HEK293 (cell line): ENCODE results near the gene CD93.

Experiments used
- KLF9 ChIP-seq: fragments of 450-650 bp; formaldehyde crosslinking; IDR thresholded peaks from 2 replicates; pipeline ENCODE4 v1.5.1; 2016; ENCODE audit warnings: missing biosample characterization, missing genetic modification characterization, low read depth
- ZBTB7A ChIP-seq: fragments of 450-650 bp; formaldehyde crosslinking; IDR thresholded peaks from 2 replicates; pipeline ENCODE4 v1.5.1; 2016; ENCODE audit warnings: low read depth, missing biosample characterization, missing genetic modification characterization
- ZBTB8A ChIP-seq: fragments of 450-650 bp; formaldehyde crosslinking; IDR thresholded peaks from 2 replicates; pipeline ENCODE4 v1.5.1; 2016; ENCODE audit warnings: missing biosample characterization, missing genetic modification characterization
- ZIC2 ChIP-seq: fragments of 450-650 bp; formaldehyde crosslinking; IDR thresholded peaks from 2 replicates; pipeline ENCODE4 v1.5.1; 2016; ENCODE audit warnings: missing biosample characterization, missing genetic modification characterization
- ZNF138 ChIP-seq: fragments of 450-650 bp; formaldehyde crosslinking; IDR thresholded peaks from 2 replicates; pipeline ENCODE4 v1.5.1; 2016; ENCODE audit warnings: missing biosample characterization, missing genetic modification characterization, borderline replicate concordance
- ZNF596 ChIP-seq: fragments of 450-650 bp; IDR thresholded peaks from 2 replicates; pipeline ENCODE4 v1.5.0; 2018; ENCODE audit warnings: missing biosample characterization, mild to moderate bottlenecking, missing genetic modification characterization, moderate library complexity
- TF ChIP-seq, protein P1 (sequence below): fragments of 450-650 bp; formaldehyde crosslinking; IDR thresholded peaks from 2 replicates; pipeline ENCODE4 v1.5.1; 2016; ENCODE audit warnings: missing biosample characterization, missing genetic modification characterization
- TF ChIP-seq, protein P2 (sequence below): fragments of 450-650 bp; formaldehyde crosslinking; optimal IDR thresholded peaks from 2 replicates; pipeline ENCODE3; 2016; ENCODE audit warnings: missing biosample characterization, mild to moderate bottlenecking, missing genetic modification characterization
- TF ChIP-seq, protein P3 (sequence below): fragments of 450-650 bp; formaldehyde crosslinking; IDR thresholded peaks from 2 replicates; pipeline ENCODE4 v1.5.1; 2016; ENCODE audit warnings: missing biosample characterization, missing genetic modification characterization, low read depth
- TF ChIP-seq, protein P4 (sequence below): fragments of 450-650 bp; formaldehyde crosslinking; IDR thresholded peaks from 2 replicates; pipeline ENCODE4 v1.5.1; 2016; ENCODE audit warnings: missing biosample characterization, missing genetic modification characterization, low read depth

DNA sequence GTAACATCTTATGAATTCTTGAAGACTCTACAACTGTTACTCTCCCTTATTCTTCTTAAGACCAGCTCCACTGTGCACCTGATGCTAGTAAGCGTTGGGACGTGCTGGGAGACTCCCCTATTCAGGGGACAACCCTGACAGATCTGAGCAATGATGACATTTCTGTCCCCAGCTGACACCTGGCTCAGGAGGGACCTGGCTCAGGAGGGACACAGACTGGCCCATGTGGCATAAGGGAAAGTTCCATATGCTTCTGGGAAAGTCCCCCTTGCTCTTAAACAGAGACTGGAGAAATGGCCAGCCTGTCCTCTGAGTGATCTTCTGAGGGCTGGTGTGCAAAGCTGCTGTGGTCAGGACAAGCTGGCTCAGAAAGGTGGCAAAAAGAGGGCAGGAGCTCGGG is 10.0 kb upstream of the CD93 start:
- TF ChIP-seq, protein P1, sequence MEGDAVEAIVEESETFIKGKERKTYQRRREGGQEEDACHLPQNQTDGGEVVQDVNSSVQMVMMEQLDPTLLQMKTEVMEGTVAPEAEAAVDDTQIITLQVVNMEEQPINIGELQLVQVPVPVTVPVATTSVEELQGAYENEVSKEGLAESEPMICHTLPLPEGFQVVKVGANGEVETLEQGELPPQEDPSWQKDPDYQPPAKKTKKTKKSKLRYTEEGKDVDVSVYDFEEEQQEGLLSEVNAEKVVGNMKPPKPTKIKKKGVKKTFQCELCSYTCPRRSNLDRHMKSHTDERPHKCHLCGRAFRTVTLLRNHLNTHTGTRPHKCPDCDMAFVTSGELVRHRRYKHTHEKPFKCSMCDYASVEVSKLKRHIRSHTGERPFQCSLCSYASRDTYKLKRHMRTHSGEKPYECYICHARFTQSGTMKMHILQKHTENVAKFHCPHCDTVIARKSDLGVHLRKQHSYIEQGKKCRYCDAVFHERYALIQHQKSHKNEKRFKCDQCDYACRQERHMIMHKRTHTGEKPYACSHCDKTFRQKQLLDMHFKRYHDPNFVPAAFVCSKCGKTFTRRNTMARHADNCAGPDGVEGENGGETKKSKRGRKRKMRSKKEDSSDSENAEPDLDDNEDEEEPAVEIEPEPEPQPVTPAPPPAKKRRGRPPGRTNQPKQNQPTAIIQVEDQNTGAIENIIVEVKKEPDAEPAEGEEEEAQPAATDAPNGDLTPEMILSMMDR (tag by site-specific recombination) = no peak
- TF ChIP-seq, protein P2, sequence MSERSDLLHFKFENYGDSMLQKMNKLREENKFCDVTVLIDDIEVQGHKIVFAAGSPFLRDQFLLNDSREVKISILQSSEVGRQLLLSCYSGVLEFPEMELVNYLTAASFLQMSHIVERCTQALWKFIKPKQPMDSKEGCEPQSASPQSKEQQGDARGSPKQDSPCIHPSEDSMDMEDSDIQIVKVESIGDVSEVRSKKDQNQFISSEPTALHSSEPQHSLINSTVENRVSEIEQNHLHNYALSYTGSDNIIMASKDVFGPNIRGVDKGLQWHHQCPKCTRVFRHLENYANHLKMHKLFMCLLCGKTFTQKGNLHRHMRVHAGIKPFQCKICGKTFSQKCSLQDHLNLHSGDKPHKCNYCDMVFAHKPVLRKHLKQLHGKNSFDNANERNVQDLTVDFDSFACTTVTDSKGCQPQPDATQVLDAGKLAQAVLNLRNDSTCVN (tag by site-specific recombination) = no peak
- TF ChIP-seq, protein P3, sequence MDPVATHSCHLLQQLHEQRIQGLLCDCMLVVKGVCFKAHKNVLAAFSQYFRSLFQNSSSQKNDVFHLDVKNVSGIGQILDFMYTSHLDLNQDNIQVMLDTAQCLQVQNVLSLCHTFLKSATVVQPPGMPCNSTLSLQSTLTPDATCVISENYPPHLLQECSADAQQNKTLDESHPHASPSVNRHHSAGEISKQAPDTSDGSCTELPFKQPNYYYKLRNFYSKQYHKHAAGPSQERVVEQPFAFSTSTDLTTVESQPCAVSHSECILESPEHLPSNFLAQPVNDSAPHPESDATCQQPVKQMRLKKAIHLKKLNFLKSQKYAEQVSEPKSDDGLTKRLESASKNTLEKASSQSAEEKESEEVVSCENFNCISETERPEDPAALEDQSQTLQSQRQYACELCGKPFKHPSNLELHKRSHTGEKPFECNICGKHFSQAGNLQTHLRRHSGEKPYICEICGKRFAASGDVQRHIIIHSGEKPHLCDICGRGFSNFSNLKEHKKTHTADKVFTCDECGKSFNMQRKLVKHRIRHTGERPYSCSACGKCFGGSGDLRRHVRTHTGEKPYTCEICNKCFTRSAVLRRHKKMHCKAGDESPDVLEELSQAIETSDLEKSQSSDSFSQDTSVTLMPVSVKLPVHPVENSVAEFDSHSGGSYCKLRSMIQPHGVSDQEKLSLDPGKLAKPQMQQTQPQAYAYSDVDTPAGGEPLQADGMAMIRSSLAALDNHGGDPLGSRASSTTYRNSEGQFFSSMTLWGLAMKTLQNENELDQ (tag by site-specific recombination) = no peak
- TF ChIP-seq ZBTB8A = no peak
- TF ChIP-seq ZNF138 (tag by site-specific recombination) = no peak
- no peak for TF ChIP-seq ZIC2 (tag by site-specific recombination)
- TF ChIP-seq, protein P4, sequence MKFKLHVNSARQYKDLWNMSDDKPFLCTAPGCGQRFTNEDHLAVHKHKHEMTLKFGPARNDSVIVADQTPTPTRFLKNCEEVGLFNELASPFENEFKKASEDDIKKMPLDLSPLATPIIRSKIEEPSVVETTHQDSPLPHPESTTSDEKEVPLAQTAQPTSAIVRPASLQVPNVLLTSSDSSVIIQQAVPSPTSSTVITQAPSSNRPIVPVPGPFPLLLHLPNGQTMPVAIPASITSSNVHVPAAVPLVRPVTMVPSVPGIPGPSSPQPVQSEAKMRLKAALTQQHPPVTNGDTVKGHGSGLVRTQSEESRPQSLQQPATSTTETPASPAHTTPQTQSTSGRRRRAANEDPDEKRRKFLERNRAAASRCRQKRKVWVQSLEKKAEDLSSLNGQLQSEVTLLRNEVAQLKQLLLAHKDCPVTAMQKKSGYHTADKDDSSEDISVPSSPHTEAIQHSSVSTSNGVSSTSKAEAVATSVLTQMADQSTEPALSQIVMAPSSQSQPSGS = no peak
- no peak for TF ChIP-seq ZNF596 (tag by site-specific recombination)
- TF ChIP-seq ZBTB7A (tag by site-specific recombination) = no peak
- TF ChIP-seq KLF9 (tag by site-specific recombination) = no peak
